ENCODE measurements around the gene ARVCF.

Gene ARVCF

DNA sequence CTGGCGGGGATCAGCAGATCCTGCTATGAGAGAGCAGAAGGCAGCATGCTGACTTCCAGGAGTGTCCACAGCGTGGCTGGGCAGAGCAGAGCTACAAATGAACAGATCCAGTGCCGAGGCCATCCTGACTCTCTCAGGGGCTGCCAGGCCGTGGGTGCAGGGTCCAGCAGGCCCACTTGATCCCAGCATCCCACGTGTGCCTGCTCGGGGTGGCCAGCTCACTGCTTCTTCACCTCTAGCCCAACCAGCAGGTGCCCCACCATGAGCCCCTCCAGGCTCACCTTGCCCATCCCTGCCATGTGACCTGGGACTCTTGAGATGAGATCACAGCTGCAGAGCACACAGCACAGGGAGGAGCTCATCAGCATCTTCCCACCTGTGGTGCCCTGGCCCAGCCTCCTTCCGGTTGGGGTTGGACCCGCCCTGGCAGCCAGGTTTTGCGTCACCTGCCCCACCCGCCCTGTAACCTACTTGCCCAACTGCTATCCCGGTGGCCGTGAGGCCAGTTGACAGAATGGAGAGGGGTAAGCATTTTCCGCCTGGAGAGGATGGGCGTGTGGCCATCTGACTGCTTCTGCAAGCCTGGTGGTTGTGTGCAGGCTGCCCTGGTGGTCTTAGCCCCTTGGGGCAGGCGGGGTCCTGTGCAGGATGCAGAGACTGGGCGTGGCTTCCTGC lies 15.2 kb upstream of the ARVCF start:
- TF ChIP-seq, protein P1, sequence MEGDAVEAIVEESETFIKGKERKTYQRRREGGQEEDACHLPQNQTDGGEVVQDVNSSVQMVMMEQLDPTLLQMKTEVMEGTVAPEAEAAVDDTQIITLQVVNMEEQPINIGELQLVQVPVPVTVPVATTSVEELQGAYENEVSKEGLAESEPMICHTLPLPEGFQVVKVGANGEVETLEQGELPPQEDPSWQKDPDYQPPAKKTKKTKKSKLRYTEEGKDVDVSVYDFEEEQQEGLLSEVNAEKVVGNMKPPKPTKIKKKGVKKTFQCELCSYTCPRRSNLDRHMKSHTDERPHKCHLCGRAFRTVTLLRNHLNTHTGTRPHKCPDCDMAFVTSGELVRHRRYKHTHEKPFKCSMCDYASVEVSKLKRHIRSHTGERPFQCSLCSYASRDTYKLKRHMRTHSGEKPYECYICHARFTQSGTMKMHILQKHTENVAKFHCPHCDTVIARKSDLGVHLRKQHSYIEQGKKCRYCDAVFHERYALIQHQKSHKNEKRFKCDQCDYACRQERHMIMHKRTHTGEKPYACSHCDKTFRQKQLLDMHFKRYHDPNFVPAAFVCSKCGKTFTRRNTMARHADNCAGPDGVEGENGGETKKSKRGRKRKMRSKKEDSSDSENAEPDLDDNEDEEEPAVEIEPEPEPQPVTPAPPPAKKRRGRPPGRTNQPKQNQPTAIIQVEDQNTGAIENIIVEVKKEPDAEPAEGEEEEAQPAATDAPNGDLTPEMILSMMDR (IDR thresholded peaks at IDR 0.05) = no peak
- no peak overlapping the region for H3K27ac ChIP-seq
- no peak for DNase-seq (ENCODE audit: low spot score)
- no peak overlapping the region for H3K4me3 ChIP-seq

DNA sequence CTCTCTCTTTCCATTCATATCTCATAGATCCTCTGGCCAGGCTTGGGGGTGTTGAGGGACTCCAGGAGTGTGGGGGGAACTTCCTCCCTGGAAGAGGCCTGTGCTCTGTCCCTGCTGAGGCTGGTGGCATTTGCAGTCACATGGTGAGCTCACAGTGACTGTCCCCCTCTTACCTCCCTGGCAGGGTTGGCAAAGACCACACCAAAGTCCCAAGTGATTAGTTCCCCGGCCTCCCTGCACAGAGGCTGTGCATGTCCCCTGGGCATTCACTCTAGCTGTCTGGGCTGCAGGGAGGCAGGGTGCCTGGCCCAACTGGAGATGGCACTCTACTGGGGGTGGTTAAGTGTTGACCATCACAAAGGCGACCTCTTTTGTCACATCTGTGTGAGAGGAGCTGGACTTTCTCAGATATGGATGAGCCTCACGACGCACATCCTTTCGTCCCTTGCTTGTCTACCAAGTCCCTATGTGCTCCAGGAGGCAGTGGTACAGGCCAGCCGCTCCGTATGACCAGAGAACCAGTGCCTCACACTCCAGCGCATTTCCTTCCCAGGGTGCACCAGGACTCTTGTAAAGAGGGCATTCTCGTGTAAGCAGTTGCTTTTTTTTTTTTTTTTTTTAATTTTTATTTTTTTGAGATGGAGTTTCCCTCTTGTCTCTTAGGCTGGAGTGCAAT lies 13.1 kb upstream of the ARVCF start:
- Histone ChIP-seq H3K27ac (peak overlapping the region in 1 of 2 donors; percentile 39), H3K4me3 (no peak overlapping the region)
- DNase-seq (ENCODE audit: low spot score) = no peak
- TF ChIP-seq, protein P1 (IDR thresholded peaks at IDR 0.05) = no peak

DNA sequence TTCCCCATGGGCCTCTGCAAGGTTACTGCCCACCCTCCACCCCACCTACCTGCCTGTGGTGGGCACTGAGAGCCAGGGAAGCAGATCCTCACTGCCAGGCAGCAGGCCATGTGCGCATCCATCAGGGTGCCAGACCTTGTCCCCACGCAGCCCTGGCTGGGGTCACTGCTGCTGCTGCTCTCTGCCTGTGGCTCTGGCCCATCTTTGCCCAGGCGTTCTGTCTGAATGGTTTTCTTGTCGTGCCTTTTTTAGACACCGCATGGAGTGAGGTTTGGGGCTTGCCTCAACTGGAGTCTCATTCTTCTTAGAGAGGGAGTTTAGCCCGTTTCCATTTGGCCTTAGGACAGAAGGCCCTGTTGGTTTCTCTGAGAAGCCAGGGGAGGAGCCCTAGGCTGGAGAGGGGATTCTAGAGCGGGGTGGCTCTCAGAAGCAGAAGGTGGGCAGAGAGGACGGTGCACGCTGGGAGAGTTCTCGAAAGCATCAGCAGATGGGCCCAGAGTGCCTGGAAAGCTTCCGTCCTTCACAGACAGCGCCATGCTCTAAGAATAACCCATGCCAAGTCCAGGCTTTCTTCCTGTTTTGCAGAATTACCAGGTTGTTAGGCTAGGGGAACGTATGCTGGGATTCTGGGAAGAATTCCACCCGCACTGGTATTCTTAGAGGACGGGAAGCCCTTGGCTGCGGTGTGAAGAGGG lies 12.4 kb upstream of the ARVCF start:
- TF ChIP-seq, protein P1 (IDR thresholded peaks at IDR 0.05) = no peak
- Histone ChIP-seq H3K4me3 (no peak overlapping the region), H3K27ac (peak overlapping the region in 1 of 2 donors; percentile 39)
- DNase-seq (ENCODE audit: low spot score) = no peak

- DNase-seq (ENCODE audit: low spot score) = peak; percentile 46
- H3K27ac ChIP-seq = no peak overlapping the region
- TF ChIP-seq, protein P1 (IDR thresholded peaks at IDR 0.05) = no peak
- no peak overlapping the region for H3K4me3 ChIP-seq
Observed at GRCh38 chr22:20027966-20028854, 11.6 kb upstream of the ARVCF start.

DNA sequence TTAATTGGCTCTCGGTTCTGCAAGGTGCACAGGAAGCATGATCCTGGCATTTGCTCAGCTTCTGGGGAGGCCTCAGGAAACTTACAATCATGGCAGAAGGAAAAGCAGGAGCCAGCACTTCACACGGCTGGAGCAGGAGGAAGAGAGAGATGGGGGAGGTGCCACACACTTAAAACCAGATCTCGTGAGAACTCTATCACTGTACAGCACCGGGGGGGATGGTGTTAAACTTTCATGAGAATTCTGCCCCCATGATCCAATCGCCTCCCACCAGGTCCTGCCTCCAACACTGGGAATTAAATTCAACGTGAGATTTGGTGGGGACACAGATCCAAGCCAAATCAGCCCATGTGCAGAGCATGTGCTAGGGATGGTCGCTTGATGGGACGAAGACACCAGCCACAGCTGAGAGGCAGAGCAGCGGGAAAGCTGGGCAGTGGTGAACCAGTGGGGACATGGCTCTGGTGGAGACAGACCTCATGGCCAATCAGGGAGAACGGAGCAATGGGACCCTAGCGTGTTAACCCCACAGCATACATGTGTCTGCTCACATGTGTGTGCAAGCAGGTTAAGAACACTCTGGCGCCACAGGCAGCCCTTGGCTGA lies 10.5 kb upstream of the ARVCF start:
- TF ChIP-seq, protein P1 (IDR thresholded peaks at IDR 0.05) = no peak
- Histone ChIP-seq H3K4me3 (no peak overlapping the region), H3K27ac (no peak overlapping the region)
- no peak for DNase-seq (ENCODE audit: low spot score)

- TF ChIP-seq, protein P1 (IDR thresholded peaks at IDR 0.05) = no peak
- no peak overlapping the region for H3K4me3 ChIP-seq
- DNase-seq (ENCODE audit: low spot score) = no peak
- no peak overlapping the region for H3K27ac ChIP-seq
Observed at GRCh38 chr22:20026204-20026908, 9.7 kb upstream of the ARVCF start.

Data from coronary artery (tissue), 2 donors.